Activated CD4-positive, alpha-beta memory T cell treated with anti-CD3 and anti-CD28 coated beads, Interleukin-2, amount 10 ng/mL, durations not matched to agents 7 days and 5 days (primary cell): Measurements from ENCODE around the gene TAAR9. TPM values are rescaled to one million over a fixed set of nuclear protein-coding genes. Genes with fewer than 3 reads are reported as not detected.

Experiments
- CTCF ChIA-PET: fragments of 350-600 bp; sonication (Branson Sonifier 250); formaldehyde crosslinking; loops from one replicate; lab custom pipeline; 2021; ENCODE audit warnings: antibody characterized with exemption, inconsistent platforms; lab: Charles Lee
- POLR2A ChIA-PET: fragments of 350-600 bp; sonication (Branson Sonifier 250); formaldehyde crosslinking; loops from one replicate; lab custom pipeline; 2021; ENCODE audit warnings: antibody characterized with exemption; lab: Charles Lee
- DNase-seq: peaks from one replicate; pipeline ENCODE4 v3.0.0-alpha.2; 2020
- H3K27ac Mint-ChIP-seq: one replicate; pipeline ENCODE4 v1.8.0; 2021; ENCODE audit warnings: mild to moderate bottlenecking, mixed read lengths
- H3K27me3 Mint-ChIP-seq: one replicate; pipeline ENCODE4 v1.8.0; 2021; ENCODE audit warnings: mixed read lengths
- H3K36me3 Mint-ChIP-seq: one replicate; pipeline ENCODE4 v1.8.0; 2021; ENCODE audit warnings: low read depth, mixed read lengths
- H3K4me1 Mint-ChIP-seq: one replicate; pipeline ENCODE4 v1.8.0; 2021; ENCODE audit warnings: mixed read lengths
- H3K4me3 Mint-ChIP-seq: one replicate; pipeline ENCODE4 v1.8.0; 2021; ENCODE audit warnings: mild to moderate bottlenecking, mixed read lengths
- H3K9me3 Mint-ChIP-seq: one replicate; pipeline ENCODE4 v1.8.0; 2021; ENCODE audit warnings: mixed read lengths
- total RNA-seq, 2 experiments: library from RNA; stranded (reverse); gene quantifications; one replicate each; pipeline ENCODE4 v1.2.3, GENCODE V29; 2021

TAAR9 gene
- total RNA-seq, 2 experiments from 2014 or later = not detected

DNA sequence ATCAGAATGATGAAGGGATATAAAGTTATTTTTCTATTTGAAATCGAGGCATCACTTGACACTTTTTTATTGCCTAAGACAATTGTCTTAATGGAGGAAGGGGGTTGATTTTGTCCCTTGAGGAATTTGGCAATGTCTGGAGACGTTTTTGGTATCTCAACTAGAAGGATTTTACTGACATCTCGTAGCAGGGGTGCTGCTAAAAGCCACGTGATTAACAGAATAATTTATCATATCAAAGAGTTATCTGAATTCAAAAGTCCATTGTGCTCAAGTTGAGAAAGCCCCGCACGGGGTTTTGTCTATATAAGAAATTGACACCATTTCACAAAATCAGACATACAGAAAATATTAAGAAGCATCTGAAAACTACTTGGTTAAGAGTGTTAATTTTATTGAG lies 30.5 kb downstream of the TAAR9 start:
- Mint-ChIP-seq H3K4me3 (no peak overlapping the region), H3K27ac (no peak overlapping the region), H3K9me3 (no peaks in the 10 kb centered on the region), H3K27me3 (peaks cover 25% of the 10 kb centered on the region), H3K36me3 (no peaks in the 10 kb centered on the region), H3K4me1 (no peaks in the 10 kb centered on the region)
- ChIA-PET POLR2A (no interaction called here), CTCF (no interaction called here)
- DNase-seq = no peak

DNA sequence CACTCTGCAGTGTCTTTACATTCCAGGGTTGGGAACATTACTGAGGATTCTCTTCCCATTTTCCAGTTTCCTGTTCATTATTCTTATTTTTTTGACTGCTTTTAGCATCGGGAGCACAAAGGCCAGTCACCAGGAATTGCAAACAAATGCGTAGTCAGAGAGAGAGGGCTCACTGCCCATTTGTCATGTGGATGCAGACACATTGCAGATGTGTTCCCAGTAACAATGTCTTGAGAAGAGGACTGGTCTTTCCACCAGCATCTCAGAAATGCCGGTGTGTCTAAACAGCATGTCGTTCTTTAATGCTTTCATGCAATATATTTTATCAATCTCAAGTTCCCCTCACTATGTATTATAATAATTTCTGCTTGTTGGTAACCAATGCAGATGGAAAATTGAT lies 31.1 kb downstream of the TAAR9 start:
- H3K4me1 Mint-ChIP-seq = no peaks in the 10 kb centered on the region

DNA sequence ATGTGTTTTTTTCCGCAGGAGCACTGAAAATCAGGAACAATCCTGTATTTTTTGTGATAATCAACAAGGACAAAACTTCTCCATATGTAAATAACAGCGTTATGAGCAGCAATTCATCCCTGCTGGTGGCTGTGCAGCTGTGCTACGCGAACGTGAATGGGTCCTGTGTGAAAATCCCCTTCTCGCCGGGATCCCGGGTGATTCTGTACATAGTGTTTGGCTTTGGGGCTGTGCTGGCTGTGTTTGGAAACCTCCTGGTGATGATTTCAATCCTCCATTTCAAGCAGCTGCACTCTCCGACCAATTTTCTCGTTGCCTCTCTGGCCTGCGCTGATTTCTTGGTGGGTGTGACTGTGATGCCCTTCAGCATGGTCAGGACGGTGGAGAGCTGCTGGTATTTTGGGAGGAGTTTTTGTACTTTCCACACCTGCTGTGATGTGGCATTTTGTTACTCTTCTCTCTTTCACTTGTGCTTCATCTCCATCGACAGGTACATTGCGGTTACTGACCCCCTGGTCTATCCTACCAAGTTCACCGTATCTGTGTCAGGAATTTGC lies 32.2 kb downstream of the TAAR9 start, which contains the start of gene TAAR6:
TSS of gene TAAR6 (plus strand) at position 102 of the 557 bp plus-strand sequence. CDS start at position 102, 0 bp downstream.
- no peaks in the 10 kb centered on the region for H3K4me1 Mint-ChIP-seq
- peaks cover 26% of the 10 kb centered on the region for H3K27me3 Mint-ChIP-seq
- H3K4me3 Mint-ChIP-seq = no peak within 1 kb of the TSS
- H3K9me3 Mint-ChIP-seq = no peaks in the 10 kb centered on the region
- ChIA-PET POLR2A (no interaction called here), CTCF (no interaction called here)
- H3K27ac Mint-ChIP-seq = no peak within 1 kb of the TSS
- no peak for DNase-seq
- no peaks in the 10 kb centered on the region for H3K36me3 Mint-ChIP-seq

More for the DNA sequence above, 31.1 kb downstream of the TAAR9 start:
- CTCF ChIA-PET = no interaction called here
- Mint-ChIP-seq H3K36me3 (no peaks in the 10 kb centered on the region), H3K4me3 (no peak overlapping the region), H3K9me3 (no peaks in the 10 kb centered on the region), H3K27ac (no peak overlapping the region), H3K27me3 (peaks cover 24% of the 10 kb centered on the region)
- DNase-seq = no peak
- POLR2A ChIA-PET = no interaction called here

DNA sequence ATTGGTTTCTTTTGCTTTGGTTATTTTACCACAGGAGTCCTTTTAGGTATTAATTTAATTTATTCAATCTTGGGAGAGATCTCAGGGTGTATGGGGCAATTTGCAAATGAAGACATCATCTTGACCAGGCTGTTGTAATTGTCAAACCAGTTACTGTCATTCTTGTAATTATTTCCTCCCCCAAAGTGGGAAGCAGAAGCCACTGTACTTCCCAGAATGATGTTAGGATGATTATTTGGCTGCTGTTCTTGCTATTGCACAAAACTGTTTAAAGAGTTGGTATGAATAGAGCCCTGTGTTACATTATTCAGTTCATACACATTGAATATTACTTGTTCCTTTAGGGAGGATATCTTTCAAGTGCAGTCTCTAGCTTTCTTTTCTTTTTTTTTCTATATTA lies 33.7 kb downstream of the TAAR9 start:
- CTCF ChIA-PET = no interaction called here
- no peaks in the 10 kb centered on the region for H3K4me1 Mint-ChIP-seq
- H3K9me3 Mint-ChIP-seq = no peaks in the 10 kb centered on the region
- H3K36me3 Mint-ChIP-seq = no peaks in the 10 kb centered on the region
- DNase-seq = no peak
- no peak overlapping the region for H3K27ac Mint-ChIP-seq
- POLR2A ChIA-PET = no interaction called here
- H3K27me3 Mint-ChIP-seq = peaks cover 24% of the 10 kb centered on the region
- H3K4me3 Mint-ChIP-seq = no peak overlapping the region

DNA sequence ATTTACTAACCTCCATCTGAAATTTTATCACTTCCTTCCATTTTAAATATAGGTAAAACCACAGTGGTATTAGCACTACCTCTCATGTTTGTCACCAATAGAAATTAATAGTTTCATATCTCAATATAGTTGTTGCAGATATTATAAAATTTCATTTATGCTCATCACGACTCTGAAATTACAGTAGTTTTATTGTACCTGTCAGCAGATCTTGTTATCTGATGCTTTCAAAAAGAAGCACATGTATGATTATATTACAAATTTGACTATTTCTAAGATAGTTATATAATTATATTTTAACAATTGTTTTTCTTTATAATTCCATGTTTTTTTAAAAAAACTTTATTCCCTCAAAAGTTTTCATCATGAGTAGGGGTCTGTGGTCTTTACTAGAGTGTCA lies 46.6 kb downstream of the TAAR9 start:
- POLR2A ChIA-PET = no interaction called here
- CTCF ChIA-PET = interaction anchor here (1.4 kb wide), 1 partner anchor 110 kb away, joined by 5 read pairs; no protein-coding TSS in a partner anchor
- Mint-ChIP-seq H3K4me1 (no peaks in the 10 kb centered on the region), H3K27ac (no peak overlapping the region), H3K27me3 (peaks cover 22% of the 10 kb centered on the region), H3K36me3 (no peaks in the 10 kb centered on the region), H3K4me3 (no peak overlapping the region), H3K9me3 (no peaks in the 10 kb centered on the region)
- DNase-seq = no peak

DNA sequence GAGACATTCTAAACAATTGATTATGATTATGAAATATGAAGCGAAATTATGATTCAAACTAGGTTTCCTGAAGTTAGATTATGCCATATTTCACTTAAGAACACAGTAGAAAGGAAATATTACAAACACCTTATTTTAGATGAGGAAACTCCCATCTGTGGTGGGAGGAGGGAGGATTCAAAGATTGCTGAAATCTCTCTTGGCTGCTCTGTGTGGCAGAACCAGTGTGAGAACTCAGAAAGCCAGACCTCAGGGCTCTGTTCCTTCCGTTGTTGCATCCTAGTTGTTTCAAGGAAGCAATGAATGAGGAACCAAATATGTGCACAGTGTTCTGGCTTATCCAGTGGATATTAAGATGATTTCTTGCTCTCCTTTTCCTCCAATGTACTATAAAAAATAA lies 49.3 kb downstream of the TAAR9 start:
- H3K27me3 Mint-ChIP-seq = peaks cover 22% of the 10 kb centered on the region
- H3K36me3 Mint-ChIP-seq = no peaks in the 10 kb centered on the region
- POLR2A ChIA-PET = no interaction called here
- H3K27ac Mint-ChIP-seq = no peak overlapping the region
- no peaks in the 10 kb centered on the region for H3K9me3 Mint-ChIP-seq
- no peaks in the 10 kb centered on the region for H3K4me1 Mint-ChIP-seq
- no peak for DNase-seq
- CTCF ChIA-PET = no interaction called here
- no peak overlapping the region for H3K4me3 Mint-ChIP-seq

Other genes starting within 250 kb of the TAAR9 start
- gene MOXD1, start 136.8 kb upstream of the TAAR9 start, total RNA-seq = not detected
- 10 to 100 TPM; 19.9 to 20.2 TPM for gene STX7, start 25.2 kb upstream of the TAAR9 start, total RNA-seq
- not detected for gene TAAR8, start 14.4 kb downstream of the TAAR9 start, total RNA-seq
- gene TAAR6, start 32.0 kb downstream of the TAAR9 start, total RNA-seq = not detected
- gene TAAR5, start 51.5 kb downstream of the TAAR9 start, total RNA-seq = not detected
- not detected for gene TAAR2, start 86.0 kb downstream of the TAAR9 start, total RNA-seq
- gene TAAR1, start 120.9 kb downstream of the TAAR9 start, total RNA-seq = not detected
- not detected for gene VNN1, start 175.8 kb downstream of the TAAR9 start, total RNA-seq
- gene VNN2, start 219.6 kb downstream of the TAAR9 start, total RNA-seq = 1 to 10 TPM; 5.3 to 6.1 TPM